ENCODE data around the gene SPTB.

DNA sequence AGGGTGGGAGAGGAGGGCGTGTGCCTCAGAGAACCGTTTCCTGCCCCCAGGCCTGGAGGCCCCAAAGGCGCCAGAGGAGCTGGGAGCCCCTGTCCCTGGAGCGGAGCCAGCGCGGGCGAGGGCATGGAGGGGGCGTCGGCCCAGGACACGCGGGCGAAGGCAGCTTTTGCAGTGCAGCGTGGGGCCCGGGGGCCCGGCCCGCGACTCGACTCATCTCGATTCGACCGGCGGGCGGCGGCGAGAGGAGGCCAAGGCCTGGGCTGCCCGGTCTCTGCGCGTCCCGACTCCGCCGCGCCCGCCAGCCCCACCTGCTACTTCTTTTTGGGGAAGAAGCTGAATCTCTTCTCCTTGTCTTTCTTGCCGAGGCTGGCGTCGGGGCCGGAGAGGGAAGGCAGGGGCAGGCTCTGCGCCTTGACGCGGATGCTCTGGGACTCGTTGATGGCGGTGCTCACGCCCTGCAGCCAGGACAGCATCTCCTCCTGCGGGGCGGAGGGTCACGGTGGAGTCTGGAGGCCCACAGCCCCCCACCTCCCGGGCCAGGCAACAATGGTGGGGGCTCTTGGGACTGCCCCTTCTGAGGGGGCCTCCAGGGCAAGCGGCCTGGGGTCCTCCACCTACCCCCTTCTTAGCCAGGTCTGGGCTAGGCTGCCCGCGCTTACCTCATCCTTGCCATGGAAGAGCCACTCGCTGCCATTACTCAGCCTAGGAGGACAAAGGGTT is 130.6 kb downstream of the SPTB start:
- TF ChIP-seq, protein P1, sequence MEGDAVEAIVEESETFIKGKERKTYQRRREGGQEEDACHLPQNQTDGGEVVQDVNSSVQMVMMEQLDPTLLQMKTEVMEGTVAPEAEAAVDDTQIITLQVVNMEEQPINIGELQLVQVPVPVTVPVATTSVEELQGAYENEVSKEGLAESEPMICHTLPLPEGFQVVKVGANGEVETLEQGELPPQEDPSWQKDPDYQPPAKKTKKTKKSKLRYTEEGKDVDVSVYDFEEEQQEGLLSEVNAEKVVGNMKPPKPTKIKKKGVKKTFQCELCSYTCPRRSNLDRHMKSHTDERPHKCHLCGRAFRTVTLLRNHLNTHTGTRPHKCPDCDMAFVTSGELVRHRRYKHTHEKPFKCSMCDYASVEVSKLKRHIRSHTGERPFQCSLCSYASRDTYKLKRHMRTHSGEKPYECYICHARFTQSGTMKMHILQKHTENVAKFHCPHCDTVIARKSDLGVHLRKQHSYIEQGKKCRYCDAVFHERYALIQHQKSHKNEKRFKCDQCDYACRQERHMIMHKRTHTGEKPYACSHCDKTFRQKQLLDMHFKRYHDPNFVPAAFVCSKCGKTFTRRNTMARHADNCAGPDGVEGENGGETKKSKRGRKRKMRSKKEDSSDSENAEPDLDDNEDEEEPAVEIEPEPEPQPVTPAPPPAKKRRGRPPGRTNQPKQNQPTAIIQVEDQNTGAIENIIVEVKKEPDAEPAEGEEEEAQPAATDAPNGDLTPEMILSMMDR (IDR thresholded peaks at IDR 0.05; ENCODE audit: borderline replicate concordance, extremely low read depth, low read length, poor library complexity, severe bottlenecking) = no peak
- TF ChIP-seq EZH2 (IDR thresholded peaks at IDR 0.05; ENCODE audit: borderline replicate concordance, low read depth, low read length, severe bottlenecking) = no peak

Data from DND-41 (cell line).